PC-9 (cell line): ENCODE data around the gene MTMR4. TPM values are rescaled to one million over a fixed set of nuclear protein-coding genes. Genes with fewer than 3 reads are reported as not detected.

ENCODE experiments used
- BruUV-seq: library from RNA; stranded (reverse); fragments of 400-500 nt; replicated peaks from 2 replicates; lab custom pipeline; 2021; lab: Mats Ljungman, UMichigan
- CTCF ChIA-PET: fragments of 300-600 bp; sonication (Branson Sonifier 250); formaldehyde crosslinking; loops from one replicate; lab custom pipeline; 2022; ENCODE audit warnings: antibody characterized with exemption; lab: Charles Lee
- POLR2A ChIA-PET: fragments of 300-600 bp; sonication (Branson Sonifier 250); formaldehyde crosslinking; loops from one replicate; lab custom pipeline; 2022; ENCODE audit warnings: antibody characterized with exemption; ENCODE audit not compliant: unreplicated experiment; lab: Charles Lee
- DNase-seq, 2 experiments: peaks; one replicate each; pipeline versions ENCODE4 v3.0.0 to v3.0.0-alpha.2; 2015 to 2022; ENCODE audit warnings: mixed read lengths in 1 of 2
- H2AFZ ChIP-seq: fragments of 200-600 bp; sonication (generic); 2 replicates; pipeline ENCODE4 v1.8.1; 2017; ENCODE audit warnings: antibody characterized with exemption
- H3F3A ChIP-seq: fragments of 200-600 bp; sonication (generic); 2 replicates; pipeline ENCODE4 v1.8.1; 2017; ENCODE audit warnings: antibody characterized with exemption, mild to moderate bottlenecking, low read depth; ENCODE audit not compliant: insufficient read depth
- H3K27ac ChIP-seq: fragments of 200-600 bp; sonication (generic); 2 replicates; pipeline ENCODE4 v1.6.1; 2016; ENCODE audit warnings: mixed run types
- H3K27me3 ChIP-seq: fragments of 200-600 bp; sonication (generic); 2 replicates; pipeline ENCODE4 v1.6.1; 2016; ENCODE audit warnings: low read depth, mixed run types; ENCODE audit not compliant: insufficient read depth
- H3K36me3 ChIP-seq: fragments of 200-600 bp; sonication (generic); 2 replicates; pipeline ENCODE4 v1.6.1; 2016; ENCODE audit warnings: low read depth, mixed run types
- H3K4me1 ChIP-seq: fragments of 200-600 bp; sonication (generic); replicated peaks from 2 replicates; pipeline ENCODE4 v1.6.1; 2016; ENCODE audit warnings: mixed run types; ENCODE audit not compliant: insufficient read depth
- H3K4me2 ChIP-seq: fragments of 200-600 bp; sonication (generic); 2 replicates; pipeline ENCODE4 v1.6.1; 2017; ENCODE audit warnings: mixed run types
- H3K4me3 ChIP-seq: fragments of 200-600 bp; sonication (generic); 2 replicates; pipeline ENCODE4 v1.6.1; 2016; ENCODE audit warnings: mixed run types
- H3K79me2 ChIP-seq: fragments of 200-600 bp; sonication (generic); 2 replicates; pipeline ENCODE4 v1.6.1; 2017; ENCODE audit warnings: low read depth, mixed run types
- H3K9me2 ChIP-seq: fragments of 200-600 bp; sonication (generic); 2 replicates; pipeline ENCODE4 v1.8.1; 2017; ENCODE audit warnings: mild to moderate bottlenecking; ENCODE audit not compliant: insufficient read depth
- H3K9me3 ChIP-seq: fragments of 200-600 bp; sonication (generic); 2 replicates; pipeline ENCODE4 v1.8.1; 2016; ENCODE audit warnings: low read depth; ENCODE audit not compliant: insufficient read depth
- H4K20me1 ChIP-seq: fragments of 200-600 bp; sonication (generic); 2 replicates; pipeline ENCODE4 v1.8.1; 2017; ENCODE audit not compliant: insufficient read depth
- EZH2 ChIP-seq: fragments of 200-600 bp; sonication (generic); IDR thresholded peaks from 2 replicates; pipeline ENCODE4 v1.8.0; 2017; ENCODE audit warnings: antibody characterized with exemption, low read depth
- intact Hi-C: fragments of 100-400 bp; cut with micrococcal nuclease; formaldehyde crosslinking; loops from one replicate; pipeline ENCODE4 v1.10.0; 2022; ENCODE audit not compliant: unreplicated experiment
- total RNA-seq: library from RNA; stranded (reverse); gene quantifications from 2 replicates; pipeline ENCODE4 v1.2.3, GENCODE V29; 2021
- TF ChIP-seq, protein P1 (sequence below): fragments of 200-600 bp; sonication (generic); conservative IDR thresholded peaks from 2 replicates; pipeline ENCODE4 v1.6.1; 2017; ENCODE audit warnings: mixed run types, antibody characterized with exemption, mild to moderate bottlenecking, moderate library complexity

The MTMR4 gene
- total RNA-seq, 1 experiment from 2014 or later, result 35.1 TPM

DNA sequence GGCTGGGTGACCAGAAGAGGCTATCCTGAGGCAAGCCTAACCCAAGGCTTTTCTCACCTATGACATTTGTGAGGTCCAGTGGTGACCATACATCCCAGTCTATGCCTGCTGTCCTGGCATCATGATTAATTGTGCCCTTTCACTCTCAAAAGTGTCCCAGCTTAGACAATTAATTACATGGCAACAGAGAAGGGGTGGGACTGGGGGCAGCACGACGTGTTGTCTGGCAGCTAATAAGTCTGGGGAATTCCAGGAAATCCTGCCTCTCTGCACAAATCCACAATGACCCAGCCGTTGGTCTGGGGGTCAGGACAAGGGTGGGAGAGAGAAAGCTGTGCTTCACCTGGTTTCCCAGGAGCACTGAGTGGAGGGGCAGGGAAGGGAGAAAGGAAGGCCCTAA is 14.0 kb upstream of the MTMR4 start:
- intact Hi-C loops, result no loop called here
- Histone ChIP-seq H3K27me3 (peaks cover 21% of the 10 kb centered on the region), H4K20me1 (no peaks in the 10 kb centered on the region), H3K4me2 (no peak overlapping the region), H3K4me3 (no peak overlapping the region), H3K79me2 (no peaks in the 10 kb centered on the region), H3K9me2 (no peaks in the 10 kb centered on the region), H3K27ac (no peak overlapping the region), H3F3A (no peaks in the 10 kb centered on the region), H3K36me3 (no peaks in the 10 kb centered on the region), H2AFZ (no peak overlapping the region), H3K4me1 (no peaks in the 10 kb centered on the region), H3K9me3 (no peaks in the 10 kb centered on the region)
- POLR2A ChIA-PET, result interaction anchor here (0.6 kb wide), 1 partner anchor 104 kb away, joined by 7 read pairs; no protein-coding TSS in a partner anchor
- TF ChIP-seq, protein P1, sequence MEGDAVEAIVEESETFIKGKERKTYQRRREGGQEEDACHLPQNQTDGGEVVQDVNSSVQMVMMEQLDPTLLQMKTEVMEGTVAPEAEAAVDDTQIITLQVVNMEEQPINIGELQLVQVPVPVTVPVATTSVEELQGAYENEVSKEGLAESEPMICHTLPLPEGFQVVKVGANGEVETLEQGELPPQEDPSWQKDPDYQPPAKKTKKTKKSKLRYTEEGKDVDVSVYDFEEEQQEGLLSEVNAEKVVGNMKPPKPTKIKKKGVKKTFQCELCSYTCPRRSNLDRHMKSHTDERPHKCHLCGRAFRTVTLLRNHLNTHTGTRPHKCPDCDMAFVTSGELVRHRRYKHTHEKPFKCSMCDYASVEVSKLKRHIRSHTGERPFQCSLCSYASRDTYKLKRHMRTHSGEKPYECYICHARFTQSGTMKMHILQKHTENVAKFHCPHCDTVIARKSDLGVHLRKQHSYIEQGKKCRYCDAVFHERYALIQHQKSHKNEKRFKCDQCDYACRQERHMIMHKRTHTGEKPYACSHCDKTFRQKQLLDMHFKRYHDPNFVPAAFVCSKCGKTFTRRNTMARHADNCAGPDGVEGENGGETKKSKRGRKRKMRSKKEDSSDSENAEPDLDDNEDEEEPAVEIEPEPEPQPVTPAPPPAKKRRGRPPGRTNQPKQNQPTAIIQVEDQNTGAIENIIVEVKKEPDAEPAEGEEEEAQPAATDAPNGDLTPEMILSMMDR, result no peak
- TF ChIP-seq EZH2, result no peak
- no TSS peak for BruUV-seq
- CTCF ChIA-PET, result interaction anchor here (0.6 kb wide), 1 partner anchor 187 kb away, joined by 7 read pairs; no protein-coding TSS in a partner anchor
- DNase-seq, result no peak

DNA sequence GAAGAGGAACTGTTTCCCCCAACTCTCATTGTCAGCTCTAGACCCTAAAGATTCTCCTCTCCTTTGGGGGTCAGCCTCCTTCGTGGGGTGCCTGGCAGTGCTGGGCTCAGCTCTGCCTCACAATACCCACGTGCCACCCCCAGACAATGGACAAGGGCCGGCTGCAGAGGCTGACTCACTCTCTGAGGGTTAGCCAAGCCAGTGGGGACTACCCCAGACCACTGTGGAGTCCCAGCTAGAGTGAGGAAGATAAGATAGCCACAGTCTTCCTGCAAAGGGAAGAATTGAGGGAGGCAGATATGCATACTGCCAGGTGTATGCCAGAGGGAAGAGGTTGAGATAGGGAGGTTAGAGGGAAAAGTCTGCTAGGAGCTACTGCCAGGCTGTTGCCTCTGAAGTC is 13.5 kb upstream of the MTMR4 start:
- no peak for DNase-seq
- CTCF ChIA-PET, result interaction anchor here (0.5 to 0.6 kb wide), 2 partner anchors 8 to 188 kb away, joined by 3 to 7 read pairs; no protein-coding TSS in a partner anchor
- H3F3A ChIP-seq, result no peaks in the 10 kb centered on the region
- H3K9me2 ChIP-seq, result no peaks in the 10 kb centered on the region
- peaks cover 21% of the 10 kb centered on the region for H3K27me3 ChIP-seq
- BruUV-seq, result no TSS peak
- POLR2A ChIA-PET, result no interaction called here
- no peak overlapping the region for H2AFZ ChIP-seq
- no peaks in the 10 kb centered on the region for H3K36me3 ChIP-seq
- H4K20me1 ChIP-seq, result no peaks in the 10 kb centered on the region
- no peak for TF ChIP-seq EZH2
- TF ChIP-seq, protein P1, result no peak
- H3K9me3 ChIP-seq, result no peaks in the 10 kb centered on the region
- no peaks in the 10 kb centered on the region for H3K79me2 ChIP-seq
- H3K4me1 ChIP-seq, result no peaks in the 10 kb centered on the region
- intact Hi-C loops, result no loop called here
- no peak overlapping the region for H3K27ac ChIP-seq
- H3K4me2 ChIP-seq, result no peak overlapping the region
- no peak overlapping the region for H3K4me3 ChIP-seq

DNA sequence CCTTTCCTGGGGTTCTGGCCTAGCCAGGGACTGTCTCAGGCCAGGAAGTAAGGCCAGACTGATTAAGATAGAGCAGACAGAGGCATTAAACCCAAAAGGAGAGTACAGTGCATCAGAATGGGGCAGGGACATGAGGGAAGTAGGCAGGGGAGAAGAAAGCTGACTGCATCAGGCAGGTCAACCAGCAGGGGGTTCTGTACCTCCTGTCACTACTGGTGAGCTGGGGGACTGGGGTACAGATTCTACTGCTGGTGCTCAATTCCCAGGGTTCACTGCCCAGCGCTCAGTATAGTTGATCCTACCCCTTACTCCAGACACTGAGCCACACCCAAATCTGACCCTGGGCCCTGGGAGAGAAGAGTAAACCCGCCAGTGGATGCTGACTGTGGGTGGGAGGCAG is 12.9 kb upstream of the MTMR4 start:
- no peak for TF ChIP-seq EZH2
- TF ChIP-seq, protein P1, result no peak; the same call in 1 of the 2 replicates
- Histone ChIP-seq H2AFZ (no peak overlapping the region), H3K4me2 (no peak overlapping the region), H4K20me1 (no peaks in the 10 kb centered on the region), H3K9me3 (no peaks in the 10 kb centered on the region), H3K36me3 (no peaks in the 10 kb centered on the region), H3K4me1 (no peaks in the 10 kb centered on the region), H3F3A (no peaks in the 10 kb centered on the region), H3K79me2 (no peaks in the 10 kb centered on the region), H3K9me2 (no peaks in the 10 kb centered on the region), H3K27ac (no peak overlapping the region), H3K4me3 (no peak overlapping the region), H3K27me3 (peaks cover 14% of the 10 kb centered on the region)
- DNase-seq, result peak in 1 of 2 experiments; percentile 27
- ChIA-PET POLR2A (no interaction called here), CTCF (interaction anchor here (0.5 kb wide), 1 partner anchor 8 kb away, joined by 3 read pairs; no protein-coding TSS in a partner anchor)
- no TSS peak for BruUV-seq
- intact Hi-C loops, result no loop called here
